Measurements from ENCODE around the gene HBEGF.
A peak's percentile ranks its signal among the peaks of the same experiment; 100 is the strongest.

The HBEGF gene, protein sequence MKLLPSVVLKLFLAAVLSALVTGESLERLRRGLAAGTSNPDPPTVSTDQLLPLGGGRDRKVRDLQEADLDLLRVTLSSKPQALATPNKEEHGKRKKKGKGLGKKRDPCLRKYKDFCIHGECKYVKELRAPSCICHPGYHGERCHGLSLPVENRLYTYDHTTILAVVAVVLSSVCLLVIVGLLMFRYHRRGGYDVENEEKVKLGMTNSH

DNA sequence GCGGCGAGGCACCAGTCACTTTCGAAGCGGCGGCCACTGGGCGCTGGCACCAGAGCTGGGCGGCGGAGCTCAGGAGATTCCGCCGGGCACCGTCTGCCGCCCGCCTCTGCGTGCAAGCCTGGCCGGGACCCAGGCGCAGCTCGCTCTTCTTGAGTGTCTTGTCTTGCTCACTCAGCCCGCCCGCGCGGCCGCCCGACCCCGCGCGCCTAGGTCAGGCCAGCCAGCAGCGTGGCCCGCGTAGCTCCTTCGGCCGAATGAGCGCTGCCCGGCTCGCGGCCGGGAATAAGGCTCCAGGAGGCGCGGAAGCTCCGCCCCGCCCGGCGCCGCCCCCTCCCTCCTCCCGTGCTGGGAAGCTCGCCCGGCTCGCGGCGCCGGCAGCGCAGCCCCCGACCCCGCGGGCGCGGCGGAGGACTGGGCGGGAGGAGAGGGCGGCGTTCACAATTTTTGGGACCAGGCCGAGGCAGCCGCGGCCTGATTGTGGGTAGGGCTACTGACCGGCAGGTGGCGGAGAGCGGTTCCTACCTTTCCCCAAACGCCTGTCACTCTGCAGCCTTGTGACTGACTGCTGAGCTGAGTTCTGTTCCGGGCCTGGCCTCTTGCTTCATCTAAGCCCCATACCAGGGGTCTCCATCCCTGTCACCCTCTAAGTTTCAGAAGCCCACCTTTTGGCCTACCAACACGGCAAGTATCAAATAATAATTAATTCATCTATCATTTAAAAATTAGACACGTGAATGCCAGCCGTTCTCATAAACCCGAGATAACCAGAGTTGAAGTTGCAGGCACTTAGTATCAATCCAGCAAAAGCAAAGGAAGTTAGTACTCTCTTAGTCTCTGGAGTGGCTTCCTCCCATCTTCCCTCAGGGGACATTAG lies at the start of gene HBEGF:
Gene HBEGF (minus strand): TSS at position 256 of the 874 bp plus-strand sequence. CDS start 275 bp downstream, outside the sequence.
- DNase-seq (ENCODE audit: low read depth) = peak; percentile 69

DNA sequence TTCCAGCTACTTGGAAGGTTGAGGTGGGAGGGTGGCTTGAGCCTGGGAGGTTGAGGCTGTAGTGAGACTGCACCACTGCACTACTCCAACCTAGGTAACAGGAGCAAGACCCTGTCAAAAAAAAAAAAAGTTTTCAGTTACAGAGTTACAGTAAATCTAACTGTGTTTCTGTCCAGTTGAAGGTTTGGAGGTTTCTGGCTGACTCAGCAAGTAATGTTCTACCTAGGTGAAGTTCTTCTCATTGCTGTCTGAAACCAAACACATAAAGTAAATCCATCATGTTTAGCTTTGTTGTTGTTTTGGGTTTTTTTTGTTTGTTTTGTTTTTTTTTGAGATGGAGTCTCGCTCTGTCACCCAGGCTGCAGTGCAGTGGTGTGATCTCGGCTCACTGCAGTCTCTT lies 47.3 kb upstream of the HBEGF start:
- DNase-seq (ENCODE audit: low read depth) = no peak

DNA sequence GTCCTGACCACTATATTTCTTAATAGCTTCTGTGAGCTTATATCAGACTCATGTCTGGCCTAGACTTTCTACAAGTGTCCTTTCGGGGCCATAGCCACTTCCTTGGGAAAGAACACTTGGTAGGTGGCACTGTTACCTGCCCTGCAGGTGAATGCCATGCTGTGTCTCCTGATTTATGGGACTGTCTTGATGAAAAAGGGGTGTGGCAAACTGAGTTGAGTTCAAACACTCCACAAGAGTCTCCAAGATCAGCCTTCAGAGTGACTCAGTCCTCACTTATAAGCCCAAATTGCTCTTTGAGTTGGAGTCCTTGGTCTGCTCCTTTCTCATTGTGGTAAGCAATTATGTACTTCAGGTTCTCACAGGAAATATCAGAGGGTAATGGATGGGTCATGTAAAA lies 45.3 kb upstream of the HBEGF start:
- DNase-seq (ENCODE audit: low read depth) = no peak

- peak; percentile 45 for DNase-seq (ENCODE audit: low read depth)
Observed at GRCh38 chr5:140391312-140391711, 44.9 kb upstream of the HBEGF start.

DNA sequence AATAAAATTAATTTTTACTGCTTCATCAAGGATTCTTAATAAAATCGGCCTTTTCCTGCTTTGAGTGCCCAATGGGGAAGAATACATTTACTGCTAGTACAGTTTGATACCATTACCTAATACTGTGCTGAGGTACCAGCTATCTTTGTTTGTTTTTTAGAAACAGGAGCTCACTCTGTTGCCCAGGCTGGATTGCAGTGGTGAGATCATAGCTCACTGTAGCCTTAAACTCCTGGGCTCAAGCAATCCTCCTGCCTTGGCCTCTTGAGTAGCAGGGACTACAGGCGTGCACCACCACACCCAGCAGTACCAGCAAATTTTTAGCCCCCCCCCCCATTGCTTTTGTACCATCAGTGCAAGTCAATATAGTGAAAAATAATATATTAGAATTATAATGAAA lies 41.6 kb upstream of the HBEGF start:
- DNase-seq (ENCODE audit: low read depth) = no peak

GRCh38 chr5:140383300-140383699 lies 36.9 kb upstream of the HBEGF start:
- DNase-seq (ENCODE audit: low read depth) = peak; percentile 18

DNA sequence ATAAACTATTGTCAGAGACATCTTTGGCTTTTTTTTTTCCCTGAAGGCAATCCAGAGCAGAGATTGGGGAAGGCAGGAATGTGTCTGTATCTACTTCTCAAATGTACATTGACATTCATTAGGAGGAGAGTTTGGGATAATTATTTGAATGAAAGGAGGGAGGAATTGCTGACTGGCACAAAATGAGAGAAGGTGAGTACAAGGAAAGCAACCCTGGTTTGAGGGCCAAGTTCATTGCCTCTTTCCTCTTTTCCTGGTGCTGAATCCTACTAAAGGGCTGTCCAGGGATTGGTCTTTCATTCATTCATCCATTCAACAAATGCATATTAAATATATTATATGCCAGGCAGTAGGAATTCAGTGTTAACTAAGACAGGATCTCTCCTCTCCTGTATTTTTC lies 36.5 kb upstream of the HBEGF start:
- no peak for DNase-seq (ENCODE audit: low read depth)

GRCh38 chr5:140381972-140382371 lies 35.6 kb upstream of the HBEGF start:
- no peak for DNase-seq (ENCODE audit: low read depth)

GRCh38 chr5:140381351-140381750 lies 34.9 kb upstream of the HBEGF start:
- no peak for DNase-seq (ENCODE audit: low read depth)

DNA sequence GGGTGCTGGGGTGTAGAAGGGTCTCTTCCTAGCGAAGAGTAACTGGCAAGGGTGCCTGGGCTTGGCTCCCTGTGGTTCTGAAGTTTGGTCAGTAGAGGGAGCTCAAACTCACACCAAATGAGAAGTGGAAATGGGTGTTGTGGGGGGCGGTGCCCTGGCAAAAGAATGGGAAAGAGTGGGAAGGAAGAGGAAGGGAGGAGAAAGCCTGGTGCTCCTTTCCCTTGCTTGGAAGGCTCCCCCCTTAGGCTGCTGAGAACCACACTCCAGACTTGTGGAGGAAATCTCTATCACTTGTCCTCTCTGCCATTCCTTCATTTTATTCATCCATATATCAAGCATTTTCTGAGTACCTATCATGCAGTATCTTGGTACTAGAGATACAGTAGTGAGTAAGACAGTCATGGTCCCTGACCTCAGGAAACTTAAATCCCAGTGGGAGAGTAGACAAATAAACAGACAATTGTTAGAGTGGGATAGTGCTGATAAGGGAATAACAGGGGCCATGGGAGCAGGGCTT lies 26.6 kb upstream of the HBEGF start:
- peak; percentile 49 for DNase-seq (ENCODE audit: low read depth)

DNA sequence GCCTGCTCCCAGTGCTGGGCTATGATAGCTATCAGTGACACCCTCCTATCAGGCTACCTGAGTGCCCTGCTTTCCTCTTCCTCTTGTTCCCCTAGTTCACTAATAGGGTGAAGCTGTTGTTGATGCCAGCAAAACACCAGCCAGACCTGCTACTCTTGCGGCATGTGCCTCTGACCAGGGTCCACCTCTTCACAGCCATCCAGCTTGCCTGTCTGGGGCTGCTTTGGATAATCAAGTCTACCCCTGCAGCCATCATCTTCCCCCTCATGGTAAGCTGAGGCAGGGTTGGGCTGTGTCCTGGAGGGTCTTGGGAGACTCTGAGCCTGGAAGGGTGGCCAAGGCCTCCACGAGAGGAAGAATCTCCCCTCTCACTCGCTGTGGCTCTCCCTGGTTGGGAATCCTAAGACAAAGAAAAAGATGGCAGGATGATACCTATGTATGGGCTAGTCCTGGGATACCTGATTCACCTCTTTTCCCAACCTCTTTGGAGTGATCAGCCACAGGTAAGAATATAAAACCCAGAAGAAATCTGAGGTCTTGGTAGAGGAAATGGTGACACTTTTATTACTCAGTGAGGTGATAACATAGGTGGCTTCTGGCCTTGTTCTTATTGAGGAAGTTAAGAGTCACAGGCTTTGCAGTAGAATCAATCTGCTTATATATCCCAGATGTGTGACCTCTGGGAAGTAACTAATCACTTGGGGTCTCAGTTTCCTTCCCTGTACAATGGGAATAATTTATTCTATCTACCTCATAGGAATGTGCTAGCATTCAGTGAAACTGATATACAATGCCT lies 25.2 kb upstream of the HBEGF start:
- DNase-seq (ENCODE audit: low read depth) = no peak

DNA sequence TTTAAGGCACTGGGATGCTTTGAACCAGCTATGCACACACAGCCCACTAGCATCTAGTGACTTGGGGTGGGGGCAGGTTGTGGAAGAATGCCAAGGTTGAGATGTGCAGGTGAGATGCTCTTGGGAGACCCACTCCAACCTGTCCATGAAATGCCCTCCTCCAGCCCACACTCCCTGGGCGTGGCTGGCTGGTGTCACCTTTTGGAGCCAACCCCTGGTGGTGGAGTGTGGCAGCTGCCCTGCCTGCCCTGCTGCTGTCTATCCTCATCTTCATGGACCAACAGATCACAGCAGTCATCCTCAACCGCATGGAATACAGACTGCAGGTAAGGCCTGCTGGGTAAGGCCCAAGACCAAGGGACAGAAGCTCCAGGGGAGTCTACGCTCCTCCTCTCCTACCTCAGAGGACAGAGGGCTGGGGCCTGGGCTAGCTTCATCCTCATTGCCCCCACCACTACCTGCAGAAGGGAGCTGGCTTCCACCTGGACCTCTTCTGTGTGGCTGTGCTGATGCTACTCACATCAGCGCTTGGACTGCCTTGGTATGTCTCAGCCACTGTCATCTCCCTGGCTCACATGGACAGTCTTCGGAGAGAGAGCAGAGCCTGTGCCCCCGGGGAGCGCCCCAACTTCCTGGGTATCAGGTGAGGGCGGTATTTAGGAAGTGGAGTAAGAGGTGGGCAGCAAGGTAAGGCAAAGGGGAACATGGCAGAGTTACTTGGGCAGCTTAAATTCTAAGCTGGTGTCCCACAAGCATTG lies 21.0 kb upstream of the HBEGF start:
- no peak for DNase-seq (ENCODE audit: low read depth)

DNA sequence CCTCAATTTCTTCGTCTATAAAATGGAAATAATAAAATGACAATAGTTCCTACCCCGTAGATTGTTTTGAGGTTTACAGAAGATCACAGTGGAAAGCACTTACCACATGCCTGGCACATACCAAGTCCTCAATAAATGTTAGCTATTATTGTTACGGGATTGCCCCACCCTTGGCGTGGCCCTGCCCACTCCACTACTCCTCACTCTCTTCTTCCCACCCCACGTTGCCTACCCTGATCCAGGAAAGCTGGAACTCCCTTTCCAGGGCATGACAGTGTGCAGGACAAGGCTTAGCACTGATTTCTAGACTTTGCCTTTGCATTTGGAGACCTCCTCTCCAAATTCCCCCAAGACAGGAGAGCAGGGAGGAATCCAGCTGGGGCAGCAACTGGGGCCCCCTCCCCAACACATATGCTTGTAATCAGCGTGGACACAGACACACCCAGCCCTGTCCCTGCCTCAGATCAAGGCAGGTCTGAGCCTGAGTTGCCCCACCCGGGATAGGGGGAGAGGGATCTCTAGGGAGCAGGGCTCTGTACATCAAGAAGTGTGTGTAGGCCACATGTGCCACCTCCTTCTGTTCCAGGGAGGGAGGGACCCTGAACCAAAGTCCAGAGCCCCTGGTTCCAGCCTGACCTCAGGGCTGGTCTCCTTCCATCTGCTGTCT lies 20.3 kb upstream of the HBEGF start:
- DNase-seq (ENCODE audit: low read depth) = no peak

DNA sequence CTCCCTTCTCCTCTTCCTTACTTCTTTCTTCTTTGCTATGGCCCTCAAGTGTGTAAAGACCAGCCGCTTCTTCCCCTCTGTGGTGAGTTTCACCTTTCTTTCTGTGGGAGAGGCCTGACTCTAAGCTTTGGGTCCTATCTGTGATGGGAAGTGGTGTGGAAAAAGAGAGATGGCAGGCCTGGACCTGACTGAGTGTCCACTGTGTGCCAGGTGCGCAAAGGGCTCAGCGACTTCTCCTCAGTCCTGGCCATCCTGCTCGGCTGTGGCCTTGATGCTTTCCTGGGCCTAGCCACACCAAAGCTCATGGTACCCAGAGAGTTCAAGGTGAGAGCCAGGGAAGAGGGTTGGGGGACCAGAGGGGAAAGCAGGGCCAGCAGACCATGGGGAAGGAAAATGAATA lies 19.5 kb upstream of the HBEGF start:
- DNase-seq (ENCODE audit: low read depth) = no peak

DNA sequence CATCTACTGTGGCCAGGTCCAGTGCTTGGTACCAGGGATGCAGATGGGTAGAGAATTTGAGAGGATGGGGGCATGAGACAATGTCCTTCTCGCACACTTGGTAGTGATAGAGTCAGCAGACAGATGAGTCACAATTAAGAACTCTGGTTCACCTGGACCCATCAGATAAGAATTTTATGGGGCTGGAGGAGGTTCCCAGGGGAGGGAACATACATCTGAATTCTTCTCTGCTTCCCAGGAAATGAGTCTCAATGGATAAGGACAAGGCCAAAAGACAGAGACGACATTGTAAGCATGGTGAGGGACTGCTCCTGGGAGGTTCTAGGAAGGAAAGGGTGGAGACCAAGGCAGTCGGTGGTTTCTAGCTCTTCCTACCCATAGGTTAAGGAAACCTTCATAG lies 18.9 kb upstream of the HBEGF start:
- no peak for DNase-seq (ENCODE audit: low read depth)

DNA sequence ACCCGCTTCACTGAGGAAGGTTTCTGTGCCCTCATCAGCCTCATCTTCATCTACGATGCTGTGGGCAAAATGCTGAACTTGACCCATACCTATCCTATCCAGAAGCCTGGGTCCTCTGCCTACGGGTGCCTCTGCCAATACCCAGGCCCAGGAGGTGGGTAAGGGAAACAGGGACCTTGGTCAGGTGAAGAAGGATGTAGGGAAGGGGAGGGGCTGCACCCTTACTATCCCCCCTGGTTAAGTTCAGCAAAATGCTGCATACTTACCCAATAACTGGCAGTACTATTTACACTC lies 18.0 kb upstream of the HBEGF start:
- DNase-seq (ENCODE audit: low read depth) = no peak

- no peak for DNase-seq (ENCODE audit: low read depth)
Observed at GRCh38 chr5:140363631-140364471, 17.4 kb upstream of the HBEGF start.

DNA sequence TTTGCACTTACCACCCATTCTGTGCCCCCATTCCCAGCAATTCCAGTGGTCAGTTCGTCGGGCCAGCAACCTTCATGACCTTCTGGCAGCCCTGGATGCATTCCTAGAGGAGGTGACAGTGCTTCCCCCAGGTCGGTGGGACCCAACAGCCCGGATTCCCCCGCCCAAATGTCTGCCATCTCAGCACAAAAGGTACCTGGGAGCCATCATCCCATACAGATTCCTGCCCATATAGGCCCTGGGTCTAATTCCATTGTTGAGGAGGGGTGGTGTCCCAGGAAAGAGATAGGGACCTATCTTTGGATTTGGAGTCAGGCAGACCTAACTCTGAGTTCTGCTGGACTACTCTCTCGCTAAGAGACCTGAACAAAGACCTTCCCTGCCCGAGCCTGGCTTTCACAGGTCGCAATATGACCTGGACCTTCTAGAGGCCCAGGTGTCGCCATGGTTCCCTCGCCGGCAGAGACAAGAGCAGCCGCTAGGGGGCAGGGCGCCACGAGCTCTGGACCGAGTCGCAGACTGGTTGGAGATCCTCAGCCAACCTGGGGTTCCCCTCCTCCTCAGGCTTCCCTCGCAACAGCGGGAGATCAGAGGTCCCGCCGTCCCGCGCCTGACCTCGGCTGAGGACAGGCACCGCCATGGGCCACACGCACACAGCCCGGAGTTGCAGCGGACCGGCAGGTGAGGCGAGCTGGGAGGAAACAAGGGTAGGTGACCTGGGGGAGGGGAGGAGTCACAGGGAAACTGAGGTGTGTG lies 16.6 kb upstream of the HBEGF start:
- peak; percentile 60 for DNase-seq (ENCODE audit: low read depth)

DNA sequence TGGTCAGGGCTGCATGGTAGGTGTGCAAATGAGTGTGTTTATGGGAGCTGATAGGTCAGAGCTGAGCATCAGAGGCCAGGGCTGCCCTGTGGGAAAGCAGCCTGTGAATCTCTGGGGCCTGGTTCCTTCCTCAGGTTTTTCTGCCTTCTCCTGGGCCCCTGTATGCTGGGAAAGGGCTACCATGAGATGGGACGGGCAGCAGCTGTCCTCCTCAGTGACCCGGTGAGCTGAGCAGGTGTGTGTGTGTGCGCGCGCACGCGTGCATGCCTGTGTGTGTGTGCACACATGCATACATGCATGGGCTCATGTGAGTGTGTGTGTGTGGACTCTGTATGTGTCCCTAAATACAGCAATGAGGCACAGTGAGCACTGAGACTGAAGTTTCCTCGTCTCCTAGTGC lies 15.9 kb upstream of the HBEGF start:
- DNase-seq (ENCODE audit: low read depth) = no peak

DNA sequence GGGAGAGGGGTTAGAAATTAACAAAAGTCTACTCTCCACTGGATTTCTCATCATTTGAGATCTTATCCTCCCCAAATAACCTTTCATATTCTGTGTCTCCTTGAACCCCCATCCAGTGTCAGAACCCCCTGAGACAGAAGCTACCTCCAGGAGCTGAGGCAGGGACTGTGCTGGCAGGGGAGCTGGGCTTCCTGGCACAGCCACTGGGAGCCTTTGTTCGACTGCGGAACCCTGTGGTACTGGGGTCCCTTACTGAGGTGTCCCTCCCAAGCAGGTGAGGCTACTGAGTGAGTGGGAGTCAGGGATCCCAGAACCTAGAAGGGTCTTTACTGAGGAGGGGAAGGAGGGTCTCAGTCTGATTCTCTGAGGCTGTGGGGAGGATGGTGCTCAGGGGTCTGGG lies 15.5 kb upstream of the HBEGF start:
- no peak for DNase-seq (ENCODE audit: low read depth)

All from iris pigment epithelial cell (primary cell).